Gastroesophageal sphincter (tissue), 4 donors: ENCODE measurements around the gene KIAA1614. TPM values are rescaled to one million over a fixed set of nuclear protein-coding genes. Genes with fewer than 3 reads are reported as not detected.

ENCODE experiments used
- ATAC-seq: fragments of 150-250 bp; one replicate; pipeline ENCODE4 v1.9.1; 2016; ENCODE audit warnings: mild to moderate bottlenecking, moderate library complexity
- H3K27ac ChIP-seq, 4 donors: fragments of 200-600 bp; sonication (generic) in 3 of 4; 1 replicate in 3 of 4; 2 replicates in 1 of 4; pipeline ENCODE4 v1.5.1; 2016 to 2019
- H3K27me3 ChIP-seq: fragments of 200-600 bp; sonication (generic); one replicate; pipeline ENCODE4 v1.5.1; 2019
- H3K36me3 ChIP-seq, 2 donors: fragments of 200-600 bp; sonication (generic); one replicate each; pipeline ENCODE4 v1.5.1; 2019; ENCODE audit warnings: control low read depth in 1 of 2
- H3K4me1 ChIP-seq, 3 donors: fragments of 200-600 bp; sonication (generic); 1 replicate in 2 of 3; 2 replicates in 1 of 3; pipeline ENCODE4 v1.5.1; 2016 to 2019; ENCODE audit warnings: control low read depth in 2 of 3
- H3K4me3 ChIP-seq, 2 donors: fragments of 200-600 bp; sonication (generic); one replicate each; pipeline ENCODE4 v1.5.1; 2019; ENCODE audit warnings: mild to moderate bottlenecking in 1 of 2, moderate library complexity in 1 of 2
- H3K9me3 ChIP-seq, 3 donors: fragments of 200-600 bp; sonication (generic); one replicate each; pipeline ENCODE4 v1.5.1; 2017 to 2019; ENCODE audit warnings: control low read depth in 2 of 3
- EP300 ChIP-seq: sonication (generic); formaldehyde crosslinking; IDR thresholded peaks from one replicate; pipeline ENCODE4 v1.6.1; 2017; ENCODE audit warnings: antibody characterized with exemption, mild to moderate bottlenecking
- POLR2A ChIP-seq, 2 donors: fragments of 450-650 bp; IDR thresholded peaks; one replicate each; pipeline ENCODE4 v1.6.1; 2017; ENCODE audit warnings: antibody characterized with exemption in 2 of 2, mild to moderate bottlenecking in 2 of 2, moderate library complexity in 1 of 2
- POLR2AphosphoS5 ChIP-seq: sonication (generic); formaldehyde crosslinking; IDR thresholded peaks from one replicate; pipeline ENCODE4 v1.6.1; 2017; ENCODE audit warnings: antibody characterized with exemption
- WGBS, 2 donors: methylation state at CpG; one replicate each; pipeline ENCODE4 v1.1.5; 2018; ENCODE audit warnings: low coverage in 1 of 2; 5-methylcytosine and 5-hydroxymethylcytosine counted together
- total RNA-seq, 4 donors: library from RNA; depleted of rRNA; stranded (reverse); fragments of >200 nt; gene quantifications; one replicate each; pipeline ENCODE4 v1.1.0, GENCODE V29; 2016
- TF ChIP-seq, protein P1 (sequence below), 4 experiments: fragments of 200-600 bp in 2 of 4; fragments of 450-650 bp in 2 of 4; sonication (generic) in 1 of 4; IDR thresholded peaks; one replicate each; pipeline ENCODE4 v1.5.1; 2017 to 2019; ENCODE audit warnings: antibody characterized with exemption in 4 of 4, mild to moderate bottlenecking in 2 of 4, moderate library complexity in 2 of 4

KIAA1614 gene
- total RNA-seq, 4 donors from 2014 or later, result 11.2 to 30.9 (median 16.7) TPM

DNA sequence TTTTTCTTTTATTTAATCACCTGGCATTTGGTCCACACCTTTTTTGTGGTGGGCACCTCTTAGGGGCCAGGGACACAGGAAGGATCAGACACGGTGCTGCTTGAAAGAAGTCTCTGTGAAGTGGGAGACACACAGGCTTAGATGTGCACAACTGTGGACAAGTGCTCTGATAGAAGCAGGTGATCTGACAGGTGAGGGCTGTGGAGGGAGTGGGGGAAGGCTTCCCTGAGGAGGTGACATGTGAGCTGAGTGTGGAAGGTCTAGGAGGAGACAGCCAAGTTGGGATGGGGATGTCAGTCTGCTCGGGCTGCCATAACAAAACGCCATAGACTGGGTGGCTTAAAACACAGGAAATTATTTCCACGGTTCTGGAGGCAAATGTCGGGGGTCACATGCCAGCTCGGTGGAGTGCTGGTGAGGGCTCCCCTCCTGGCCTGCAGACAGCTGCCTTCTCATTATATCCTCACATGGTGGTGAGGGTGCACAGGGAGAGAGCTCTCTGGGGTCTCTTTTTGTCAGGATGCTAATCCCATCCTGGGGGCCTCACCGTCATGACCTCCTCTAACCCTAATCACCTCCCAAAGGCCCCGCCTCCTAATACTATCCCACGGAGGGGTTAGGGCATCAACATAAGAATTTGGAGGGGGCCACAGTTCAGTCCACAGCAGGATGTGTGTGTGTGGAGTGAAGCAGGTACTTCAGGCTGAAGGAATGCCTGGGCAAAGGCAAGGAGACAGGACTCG, 5.2 kb upstream of the KIAA1614 start:
- Histone ChIP-seq H3K27ac (no peak overlapping the region), H3K4me1 (peaks cover 2 to 34% (median 5%) of the 10 kb centered on the region in 3 donors), H3K4me3 (no peak overlapping the region), H3K36me3 (no peaks in the 10 kb centered on the region), H3K9me3 (no peaks in the 10 kb centered on the region), H3K27me3 (no peaks in the 10 kb centered on the region)
- ATAC-seq, result no peak
- TF ChIP-seq POLR2A (IDR thresholded peaks at IDR 0.05) (no peak), EP300 (no peak), POLR2AphosphoS5 (no peak)
- TF ChIP-seq, protein P1, sequence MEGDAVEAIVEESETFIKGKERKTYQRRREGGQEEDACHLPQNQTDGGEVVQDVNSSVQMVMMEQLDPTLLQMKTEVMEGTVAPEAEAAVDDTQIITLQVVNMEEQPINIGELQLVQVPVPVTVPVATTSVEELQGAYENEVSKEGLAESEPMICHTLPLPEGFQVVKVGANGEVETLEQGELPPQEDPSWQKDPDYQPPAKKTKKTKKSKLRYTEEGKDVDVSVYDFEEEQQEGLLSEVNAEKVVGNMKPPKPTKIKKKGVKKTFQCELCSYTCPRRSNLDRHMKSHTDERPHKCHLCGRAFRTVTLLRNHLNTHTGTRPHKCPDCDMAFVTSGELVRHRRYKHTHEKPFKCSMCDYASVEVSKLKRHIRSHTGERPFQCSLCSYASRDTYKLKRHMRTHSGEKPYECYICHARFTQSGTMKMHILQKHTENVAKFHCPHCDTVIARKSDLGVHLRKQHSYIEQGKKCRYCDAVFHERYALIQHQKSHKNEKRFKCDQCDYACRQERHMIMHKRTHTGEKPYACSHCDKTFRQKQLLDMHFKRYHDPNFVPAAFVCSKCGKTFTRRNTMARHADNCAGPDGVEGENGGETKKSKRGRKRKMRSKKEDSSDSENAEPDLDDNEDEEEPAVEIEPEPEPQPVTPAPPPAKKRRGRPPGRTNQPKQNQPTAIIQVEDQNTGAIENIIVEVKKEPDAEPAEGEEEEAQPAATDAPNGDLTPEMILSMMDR (IDR thresholded peaks at IDR 0.05), result no peak
- WGBS, 2 donors, result 90 to 100% methylated on average over 1 to 2 of the region's 10 CpGs

DNA sequence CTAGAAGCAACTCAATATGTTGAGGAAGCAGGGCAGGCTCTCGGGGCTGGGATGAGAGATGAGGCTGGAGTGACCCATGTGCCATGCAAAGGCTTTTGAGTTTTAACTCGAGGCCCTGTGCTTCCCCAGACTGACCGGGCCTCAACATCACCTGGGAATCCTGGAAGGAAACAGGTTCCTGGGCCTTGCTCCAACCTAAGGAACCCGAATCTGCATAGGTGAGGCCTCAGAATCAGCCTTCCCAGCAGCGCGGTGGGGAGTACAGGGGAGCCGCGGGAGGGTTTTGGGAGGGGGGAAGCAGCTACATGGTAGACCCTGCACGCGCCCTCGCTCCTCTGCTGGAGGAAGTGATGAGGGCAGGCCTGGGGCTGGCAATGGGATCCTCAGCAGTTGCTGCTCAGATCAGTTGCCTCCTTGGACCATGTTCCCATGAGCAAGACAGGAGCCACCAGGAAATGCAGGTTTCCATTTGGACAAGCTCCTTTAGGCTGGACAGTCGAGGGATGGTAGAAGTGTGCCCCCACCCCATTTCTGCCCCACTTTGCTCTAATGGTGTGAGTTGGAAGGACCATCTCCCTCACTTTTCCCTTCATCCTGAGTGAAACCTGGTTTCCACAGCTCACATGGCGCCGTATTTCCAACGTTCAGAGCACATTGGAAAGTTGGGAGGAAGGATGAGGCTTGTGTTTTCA, 4.5 kb upstream of the KIAA1614 start:
- Histone ChIP-seq H3K4me3 (no peak overlapping the region), H3K4me1 (peaks cover 2 to 34% (median 5%) of the 10 kb centered on the region in 3 donors), H3K27ac (no peak overlapping the region), H3K36me3 (no peaks in the 10 kb centered on the region), H3K9me3 (no peaks in the 10 kb centered on the region), H3K27me3 (no peaks in the 10 kb centered on the region)
- ATAC-seq, result no peak
- 95% methylated on average over 4 of the region's 15 CpGs; no CpG with 5 or more reads in 1 of the 2 donors for WGBS, 2 donors
- no peak for TF ChIP-seq POLR2AphosphoS5
- no peak for TF ChIP-seq EP300
- TF ChIP-seq, protein P1 (IDR thresholded peaks at IDR 0.05), result no peak
- no peak for TF ChIP-seq POLR2A (IDR thresholded peaks at IDR 0.05)

DNA sequence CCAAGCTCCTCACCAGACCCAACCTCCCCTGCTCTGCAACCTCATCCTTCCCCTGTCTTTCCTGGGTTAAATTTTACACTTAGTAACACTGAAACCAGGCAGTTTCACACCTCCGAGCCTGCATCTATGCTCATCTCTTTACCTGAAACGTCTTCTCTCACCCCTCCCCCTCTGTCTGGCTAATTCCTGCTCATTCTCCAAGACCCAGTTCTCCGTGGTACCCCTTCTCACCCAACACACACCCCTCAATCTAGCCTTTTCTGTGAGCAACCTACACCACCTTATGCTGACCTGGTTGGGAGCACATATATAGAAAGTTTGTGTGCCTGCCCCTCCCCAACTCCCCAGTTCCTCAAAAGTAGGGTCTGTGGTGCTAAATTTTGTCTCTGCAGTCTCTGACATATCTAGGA, 3.7 kb upstream of the KIAA1614 start:
- H3K4me1 ChIP-seq, result peaks cover 2 to 40% (median 7%) of the 10 kb centered on the region in 3 donors
- no peak for ATAC-seq
- no peaks in the 10 kb centered on the region for H3K27me3 ChIP-seq
- no peak for TF ChIP-seq POLR2A (IDR thresholded peaks at IDR 0.05)
- no peak for TF ChIP-seq POLR2AphosphoS5
- TF ChIP-seq, protein P1 (IDR thresholded peaks at IDR 0.05), result no peak
- no peak for TF ChIP-seq EP300
- H3K27ac ChIP-seq, result no peak overlapping the region
- no peaks in the 10 kb centered on the region for H3K36me3 ChIP-seq
- no peaks in the 10 kb centered on the region for H3K9me3 ChIP-seq
- WGBS, 2 donors, result 81 to 90% methylated on average over 3 of the region's 3 CpGs
- H3K4me3 ChIP-seq, result no peak overlapping the region

DNA sequence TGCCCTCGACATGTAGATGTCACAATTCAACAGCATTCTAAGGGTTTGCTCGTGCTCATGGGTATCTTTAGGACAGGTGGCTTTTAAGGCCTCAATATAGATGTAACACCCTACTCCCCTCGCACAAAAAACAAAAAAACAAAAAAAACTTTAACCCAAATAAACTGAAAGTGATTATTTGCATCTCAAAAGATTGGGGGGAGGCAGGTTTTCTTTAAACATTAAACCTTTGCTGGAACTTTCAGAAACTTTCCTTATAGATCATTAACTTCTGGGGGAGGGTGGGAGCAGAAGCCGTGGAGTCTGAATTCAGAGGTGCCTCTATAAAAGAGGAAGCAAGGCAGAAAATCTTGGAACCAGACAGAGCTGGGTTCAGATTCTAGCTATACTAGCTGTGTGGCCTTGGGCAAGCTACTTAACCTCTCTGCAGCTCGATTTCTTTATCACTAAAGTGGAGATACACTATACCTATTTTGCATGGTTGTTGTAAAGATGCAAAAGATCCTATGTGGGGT, 3.2 kb upstream of the KIAA1614 start:
- no peaks in the 10 kb centered on the region for H3K36me3 ChIP-seq
- no peak for ATAC-seq
- H3K4me3 ChIP-seq, result no peak overlapping the region
- H3K9me3 ChIP-seq, result no peaks in the 10 kb centered on the region
- peaks cover 2 to 45% (median 8%) of the 10 kb centered on the region in 3 donors for H3K4me1 ChIP-seq
- TF ChIP-seq, protein P1 (IDR thresholded peaks at IDR 0.05), result no peak
- TF ChIP-seq EP300, result no peak
- no peak for TF ChIP-seq POLR2AphosphoS5
- no peak for TF ChIP-seq POLR2A (IDR thresholded peaks at IDR 0.05)
- H3K27me3 ChIP-seq, result no peaks in the 10 kb centered on the region
- 75 to 86% methylated on average over 2 to 5 of the region's 5 CpGs for WGBS, 2 donors
- no peak overlapping the region for H3K27ac ChIP-seq
